GM18861 (cell line): ENCODE data around the gene CAMK2G.
"Not testable (repeated sequence)": the region's sequence is repeated elsewhere in the genome, so short reads cannot be mapped to it uniquely, and the experiment has no call there.

ENCODE experiments used
- ATAC-seq: cut with Tn5 transposase; IDR thresholded peaks from one replicate; pipeline ENCODE4 v1.9.1; 2021; ENCODE audit not compliant: unreplicated experiment

Gene CAMK2G

DNA sequence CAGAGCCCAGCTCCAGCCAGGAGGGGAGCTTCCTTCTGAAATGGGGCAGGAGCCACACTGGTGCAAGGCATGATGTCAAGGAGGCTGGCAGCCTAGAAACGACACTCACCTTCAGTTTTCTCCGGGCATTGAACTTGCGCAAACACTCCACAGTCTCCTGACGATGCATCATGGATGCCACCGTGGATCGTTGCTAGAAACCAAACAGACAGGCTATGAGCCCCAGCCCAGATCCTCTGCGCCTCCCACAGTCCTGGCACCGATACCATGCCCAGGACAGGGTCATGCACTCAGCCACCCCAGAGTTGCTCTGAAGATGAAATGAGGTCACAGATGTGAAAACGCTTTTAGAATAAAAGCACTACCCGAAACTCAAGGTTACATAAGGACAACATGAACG lies 32.0 kb downstream of the CAMK2G start:
- no peak for ATAC-seq

DNA sequence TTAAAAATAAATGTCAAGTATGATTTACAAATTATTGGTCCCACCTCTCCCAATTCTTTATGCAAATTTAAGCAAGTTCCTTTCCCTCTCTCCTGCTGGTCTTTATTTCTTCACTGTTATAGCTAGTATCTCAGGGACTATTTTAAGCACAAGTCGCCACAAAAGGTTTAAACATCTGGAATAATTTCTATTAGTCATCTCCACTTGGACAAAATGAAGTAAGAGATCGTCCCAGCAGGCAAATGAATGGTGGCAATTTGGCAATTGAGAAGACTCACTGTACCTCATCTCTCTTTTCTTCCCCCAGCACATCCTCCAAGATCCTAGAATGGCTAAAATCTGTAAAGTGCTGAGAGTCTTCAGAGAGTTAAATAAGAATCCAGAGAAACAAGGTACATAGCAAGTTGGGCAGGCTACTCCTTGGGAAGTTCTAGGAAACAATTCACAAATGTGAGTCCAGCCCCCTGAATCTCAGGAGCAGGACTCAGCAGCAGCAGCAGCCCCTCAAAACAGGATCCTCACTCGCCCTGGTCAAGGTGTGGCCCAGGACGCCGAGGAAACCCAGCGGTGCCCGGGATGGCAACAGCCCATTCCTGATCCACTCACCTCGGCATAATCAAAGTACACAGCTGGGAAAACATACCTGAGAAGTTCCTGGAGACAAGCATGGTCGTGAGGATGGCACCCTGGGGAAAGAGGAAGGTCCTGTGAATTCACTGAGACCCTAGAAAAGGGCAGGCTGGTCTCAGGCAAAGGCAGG lies 32.6 kb downstream of the CAMK2G start:
- no peak for ATAC-seq

DNA sequence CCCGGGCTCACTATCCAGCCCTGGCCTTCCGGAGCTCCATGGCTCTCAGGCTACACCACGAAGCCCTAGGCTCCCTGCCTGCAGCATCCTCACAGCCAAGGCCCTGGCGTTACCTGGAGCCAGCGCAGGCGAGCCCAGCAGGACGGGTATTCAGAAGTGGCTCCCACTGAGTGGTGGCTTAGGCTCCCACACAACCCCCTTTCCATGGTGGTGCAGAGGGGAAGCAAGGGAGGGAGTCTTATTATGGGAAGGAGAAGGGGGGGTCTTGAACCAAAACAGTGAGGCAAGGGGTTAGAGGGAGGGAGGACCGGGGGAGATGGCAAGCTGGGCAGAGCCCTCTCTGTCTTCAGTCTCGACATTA lies 33.3 kb downstream of the CAMK2G start:
- ATAC-seq: no peak

DNA sequence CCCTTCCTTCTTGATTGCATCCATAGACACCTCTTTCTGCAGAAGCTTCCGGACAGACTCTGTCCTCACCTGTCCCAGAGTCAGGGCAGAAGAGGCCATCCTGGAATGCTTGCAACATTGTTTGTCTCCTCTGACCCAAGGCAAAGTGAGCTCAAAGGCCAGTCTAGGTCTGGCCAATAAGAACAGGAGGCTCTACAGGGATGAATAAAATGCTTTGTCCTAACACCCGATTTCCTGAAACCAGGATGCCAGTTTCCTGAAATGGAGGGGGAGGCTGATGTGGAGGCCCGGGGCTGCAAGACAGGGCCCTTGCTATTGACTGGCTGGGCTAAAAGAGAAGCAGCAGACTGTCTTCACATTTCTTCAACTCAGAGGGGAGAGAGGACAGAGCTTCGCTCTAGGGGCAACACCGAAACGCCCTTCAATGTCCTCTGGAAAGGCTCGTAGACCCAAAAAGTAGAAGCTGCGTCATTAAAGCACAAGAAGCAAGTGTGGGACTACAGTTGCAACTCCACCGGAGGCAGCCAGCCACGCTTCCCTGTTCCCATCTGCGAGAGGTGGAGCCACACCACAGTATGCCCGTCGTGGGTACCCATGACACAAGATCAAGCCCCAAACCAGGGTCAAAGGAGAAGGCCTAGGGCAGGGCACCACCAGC lies 33.8 kb downstream of the CAMK2G start:
- no peak for ATAC-seq

DNA sequence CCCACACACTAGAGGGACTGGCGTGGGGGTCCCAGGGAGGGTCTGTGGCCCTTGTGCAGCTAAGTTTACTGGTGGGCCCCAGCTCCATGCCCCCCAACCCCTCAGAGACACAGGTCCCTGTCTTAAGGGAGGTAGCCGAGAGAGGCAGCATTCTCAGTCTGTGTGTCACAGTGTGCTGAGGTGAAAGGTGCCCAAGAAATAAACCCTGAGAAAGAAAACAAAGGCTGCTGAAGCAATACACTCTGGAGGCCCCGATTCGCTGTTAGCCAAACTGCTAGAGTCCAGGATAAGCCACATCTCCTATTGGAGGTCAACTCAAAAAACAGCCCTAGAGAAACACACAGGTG lies 34.3 kb downstream of the CAMK2G start:
- no peak for ATAC-seq

DNA sequence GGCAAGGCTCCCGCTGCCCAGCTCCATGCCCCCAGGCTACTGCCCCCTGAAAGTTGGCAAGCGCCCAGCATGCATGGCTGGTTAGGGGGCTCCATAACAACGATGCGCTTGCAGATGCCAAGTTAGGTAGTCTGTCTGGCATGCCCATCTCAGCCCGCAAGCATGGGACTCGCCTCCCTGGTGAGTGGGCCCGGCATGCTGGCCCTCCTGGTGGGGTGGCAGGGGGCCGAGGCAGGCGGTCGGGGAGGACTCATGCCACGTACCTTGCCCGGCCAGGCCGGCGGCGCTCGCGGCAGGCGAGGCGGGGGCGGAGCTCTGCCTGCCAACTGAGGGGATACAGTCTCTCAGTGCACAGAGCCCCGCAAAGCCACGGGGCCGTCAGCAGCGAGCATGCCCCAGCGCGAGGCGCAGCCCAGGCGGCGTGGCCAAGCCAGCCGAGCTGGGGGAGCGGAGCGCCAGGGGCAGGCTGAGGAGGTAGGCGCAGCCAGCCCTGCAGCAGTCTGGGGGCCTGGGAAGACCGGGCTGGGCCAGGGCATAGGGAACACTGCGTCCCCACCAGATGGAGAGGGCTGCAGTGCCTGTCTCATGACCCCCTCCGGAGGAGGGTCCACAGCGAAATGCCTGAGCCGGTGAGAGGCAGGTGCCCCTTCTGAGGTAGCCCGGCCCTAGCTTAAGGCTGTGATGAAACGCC lies 34.9 kb downstream of the CAMK2G start:
- no peak for ATAC-seq

DNA sequence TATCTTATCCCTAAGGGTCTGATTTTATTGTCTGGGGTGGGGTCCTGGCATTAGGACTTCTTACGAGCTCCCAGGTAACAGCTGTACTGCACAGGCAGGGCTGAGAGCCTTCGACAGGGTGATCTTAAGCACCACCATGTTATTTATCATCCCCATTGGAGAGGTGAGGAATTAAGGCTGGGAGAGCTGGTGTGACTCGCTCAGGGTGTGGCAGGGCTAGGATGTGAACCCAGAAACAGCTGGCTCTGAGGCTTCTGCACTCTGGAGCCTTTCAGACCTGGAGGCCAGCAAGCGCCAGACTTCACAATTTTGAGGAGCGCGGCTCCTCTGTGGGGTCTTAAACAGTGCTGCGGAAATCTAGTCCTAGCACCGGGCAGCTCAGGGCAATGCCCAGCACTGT lies 35.5 kb downstream of the CAMK2G start:
- ATAC-seq: no peak

DNA sequence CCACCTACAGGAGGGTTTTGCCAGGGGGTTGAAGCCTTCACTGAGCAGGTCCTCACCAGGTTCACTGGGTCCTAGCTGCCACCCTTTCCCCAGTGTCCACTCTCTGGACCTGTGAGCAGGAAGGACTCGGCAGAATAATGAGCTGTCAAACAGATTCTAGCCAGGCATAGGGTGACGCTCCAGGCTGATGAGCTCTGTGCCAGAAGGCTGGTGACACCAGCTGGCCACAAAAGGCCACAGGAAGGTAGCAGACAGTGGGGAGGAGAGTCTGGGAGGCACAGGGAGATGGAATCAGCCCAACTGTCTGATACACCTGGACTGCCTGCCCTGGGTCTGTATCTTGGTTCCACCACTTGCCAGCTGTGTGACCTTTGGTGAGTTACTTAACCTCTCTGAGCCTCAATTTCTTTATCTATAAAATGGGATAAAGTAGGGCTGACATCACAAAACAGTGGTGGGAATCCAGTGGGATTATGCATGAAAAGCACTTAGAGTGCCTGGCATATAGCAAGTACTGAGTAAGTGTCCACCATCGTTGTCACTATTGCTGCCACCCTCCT lies 36.3 kb downstream of the CAMK2G start:
- ATAC-seq: no peak

DNA sequence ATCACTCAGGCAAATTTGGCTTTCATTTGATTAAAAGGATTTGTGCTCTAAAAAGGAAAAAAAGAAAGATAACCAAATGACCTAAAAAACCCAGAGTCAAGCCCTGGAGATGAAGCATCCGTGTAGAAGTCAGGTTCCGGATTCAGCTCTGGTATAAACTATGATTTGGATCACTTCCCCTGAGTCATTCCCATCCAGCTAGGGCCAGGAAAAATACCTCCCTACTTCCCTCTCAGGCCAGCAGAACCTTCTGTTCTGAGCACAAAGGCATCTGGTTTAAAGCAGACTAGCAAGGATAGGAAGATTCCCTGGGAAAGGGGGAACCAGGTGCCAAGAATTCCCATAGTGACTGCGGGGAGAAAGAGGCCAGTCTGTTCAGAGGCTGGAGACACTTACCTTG lies 37.3 kb downstream of the CAMK2G start:
- ATAC-seq: no peak

DNA sequence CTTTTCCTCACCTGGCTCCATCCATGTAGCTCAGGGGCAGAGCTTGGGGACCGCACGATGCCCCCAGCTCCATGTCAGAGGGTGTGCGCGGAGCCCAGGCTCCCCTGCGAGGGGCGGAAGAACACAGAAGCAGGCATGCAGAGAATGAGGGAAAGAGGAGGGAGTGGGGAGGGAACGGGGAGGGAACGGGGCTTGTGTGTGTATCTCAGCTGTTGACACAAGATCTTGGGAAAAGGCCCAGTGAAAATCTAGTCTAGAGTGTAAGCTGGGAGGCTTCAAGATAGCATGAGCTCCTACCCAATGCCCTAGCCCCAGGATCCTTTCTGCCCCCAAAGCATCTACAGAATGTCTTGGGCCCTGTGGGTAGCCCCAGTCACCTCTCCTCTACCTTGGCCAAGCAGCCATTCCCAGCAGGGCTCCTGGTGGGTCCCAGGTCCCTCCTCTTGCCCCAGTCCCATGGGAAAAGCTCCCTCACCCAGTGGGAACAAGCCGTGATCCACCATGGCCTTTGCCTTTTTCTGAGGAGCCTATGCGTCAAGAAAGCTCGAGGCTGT lies 37.9 kb downstream of the CAMK2G start:
- no peak for ATAC-seq

DNA sequence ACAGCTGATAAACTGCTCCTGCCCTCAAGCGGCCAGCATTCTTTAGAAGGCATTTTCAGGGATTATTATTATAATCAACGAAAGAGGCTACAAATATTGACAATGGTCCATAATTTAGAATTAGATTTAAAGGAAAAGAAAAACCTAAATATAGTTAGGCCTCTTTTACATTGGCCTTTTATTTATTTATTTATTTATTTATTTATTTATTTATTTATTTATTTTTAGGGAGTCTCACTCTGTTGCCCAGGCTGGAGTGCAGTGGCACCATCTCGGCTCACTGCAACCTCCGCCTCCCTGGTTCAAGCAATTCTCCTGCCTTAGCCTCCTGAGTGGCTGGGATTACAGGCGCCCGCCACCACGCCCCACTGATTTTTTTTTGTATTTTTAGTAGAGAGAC lies 45.3 kb downstream of the CAMK2G start:
- not testable (repeated sequence) for ATAC-seq

DNA sequence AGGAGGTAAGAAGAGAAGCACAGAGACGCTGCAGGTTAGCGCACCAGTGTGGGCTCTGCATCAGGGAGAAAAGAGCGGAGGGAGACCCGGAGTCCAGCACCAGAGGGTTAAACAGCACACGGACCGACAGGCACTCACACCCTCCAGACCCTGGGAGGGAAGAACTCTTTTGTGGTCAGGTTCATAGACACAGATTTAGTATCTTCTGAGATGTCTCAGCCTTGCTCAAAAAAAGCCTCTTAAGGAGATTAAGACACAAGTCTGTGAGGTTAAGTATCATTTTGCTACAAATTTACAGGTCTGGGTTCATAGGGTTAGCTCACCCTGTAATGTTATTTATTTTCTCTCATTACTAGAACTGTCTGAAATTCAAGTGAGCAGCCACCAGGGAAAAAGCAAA lies 46.2 kb downstream of the CAMK2G start:
- no peak for ATAC-seq

DNA sequence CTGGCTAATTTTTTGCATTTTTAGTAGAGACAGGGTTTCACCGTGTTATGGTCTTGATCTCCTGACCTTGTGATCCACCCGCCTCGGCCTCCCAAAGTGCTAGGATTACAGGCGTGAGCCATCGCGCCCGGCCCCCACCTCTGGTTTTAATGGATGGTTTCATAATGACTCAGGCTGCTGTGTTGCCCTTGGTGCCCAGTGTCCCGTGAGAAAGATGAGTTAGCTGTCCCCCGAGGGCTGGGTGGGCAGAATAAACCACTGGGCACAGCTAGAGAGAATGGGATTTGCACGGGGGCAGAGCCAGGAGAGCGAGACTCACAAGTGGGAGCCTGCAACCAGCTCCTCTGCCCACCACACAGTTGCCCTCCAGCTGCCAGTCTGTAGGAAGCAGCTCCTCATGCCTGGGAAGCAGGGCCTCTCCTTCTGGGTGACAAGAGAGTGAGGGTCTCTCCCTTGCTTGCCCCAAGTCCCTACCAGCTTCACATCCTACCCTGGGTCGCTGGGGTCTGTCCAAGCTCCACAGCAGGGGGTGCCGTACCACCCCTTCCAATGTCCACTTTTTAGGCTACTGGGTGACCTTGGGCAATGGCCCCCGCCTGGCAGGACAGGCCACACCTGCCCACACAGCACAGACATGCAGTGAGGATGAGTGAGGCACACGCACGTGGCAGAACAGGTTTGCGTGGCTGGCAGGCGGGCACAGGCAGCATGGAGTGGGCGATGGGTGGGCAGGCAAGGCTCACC lies 46.8 kb downstream of the CAMK2G start:
- ATAC-seq: no peak

DNA sequence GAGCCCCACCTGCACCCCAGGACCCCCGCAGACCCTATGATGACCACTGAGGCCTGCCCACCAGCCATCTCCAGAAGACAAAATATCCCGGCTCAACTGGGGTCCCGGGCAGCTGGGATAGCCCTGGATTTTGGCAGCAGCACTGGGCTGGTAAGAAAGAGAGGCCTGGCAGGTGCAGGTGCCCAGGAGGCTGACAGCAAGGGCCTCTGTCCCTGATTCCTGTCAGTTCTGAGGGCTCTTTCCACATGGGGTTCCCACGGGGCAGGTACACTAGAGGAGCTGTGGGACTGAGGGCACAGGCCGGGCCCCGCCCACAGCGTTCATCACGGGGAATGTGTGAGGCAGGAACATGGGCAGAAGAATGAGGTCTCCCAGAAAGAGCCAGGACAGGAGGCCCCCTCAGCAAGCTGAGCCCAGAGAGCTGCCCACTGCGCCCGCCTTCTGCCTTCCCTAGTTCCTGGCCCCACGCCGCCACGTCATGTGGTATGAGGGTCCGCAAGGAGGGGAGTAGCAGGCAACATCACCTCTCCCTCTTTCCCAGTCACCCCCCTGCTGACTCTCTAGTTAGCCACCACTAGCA lies 50.1 kb downstream of the CAMK2G start:
- no peak for ATAC-seq

DNA sequence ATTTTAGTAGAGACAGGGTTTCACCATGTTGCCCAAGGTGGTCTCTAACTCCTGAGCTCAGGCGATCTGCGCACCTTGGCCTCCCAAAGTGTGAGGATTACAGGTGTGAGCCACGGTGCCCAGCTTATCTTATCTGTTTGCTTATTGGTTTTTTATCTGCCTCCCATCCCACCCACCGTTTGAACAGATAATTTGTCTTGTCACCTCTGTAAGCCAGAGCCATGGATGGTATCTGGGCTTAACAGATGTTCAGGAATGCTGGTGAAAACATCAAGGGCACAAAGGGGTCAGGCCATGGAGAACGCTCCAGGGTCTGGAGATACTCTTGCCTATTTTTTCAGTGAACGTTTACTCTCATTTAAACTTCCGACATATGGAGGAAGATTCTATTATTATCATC lies 51.0 kb downstream of the CAMK2G start:
- no peak for ATAC-seq

DNA sequence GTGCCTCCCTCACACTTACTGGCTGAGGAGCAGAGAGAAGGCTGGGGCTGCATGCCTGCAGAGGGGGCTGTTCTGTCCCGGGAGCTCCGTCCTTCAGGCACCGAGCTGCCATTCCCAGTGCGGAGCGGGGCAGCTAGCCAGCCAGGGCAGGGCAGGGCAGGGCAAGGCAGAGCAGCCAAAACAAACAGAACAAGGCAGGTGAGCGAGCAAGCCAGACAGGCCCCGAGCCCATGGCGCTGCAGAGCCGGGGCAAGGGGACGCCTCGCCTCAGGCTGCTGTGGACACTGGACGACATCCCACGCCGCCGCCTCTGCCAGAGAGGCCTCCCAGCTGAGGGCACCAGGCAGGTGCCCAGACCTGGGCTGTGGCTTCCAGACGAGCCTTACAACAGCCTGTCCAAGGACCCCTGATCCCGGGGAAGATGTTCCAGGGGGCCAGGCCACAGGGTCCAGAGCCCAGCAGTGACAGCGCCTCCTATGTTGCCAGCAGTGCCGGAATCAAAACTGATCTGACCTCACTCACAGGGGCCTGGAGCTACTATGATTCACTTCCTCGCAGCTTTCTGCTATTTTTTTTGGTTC lies 54.8 kb downstream of the CAMK2G start:
- ATAC-seq: no peak

DNA sequence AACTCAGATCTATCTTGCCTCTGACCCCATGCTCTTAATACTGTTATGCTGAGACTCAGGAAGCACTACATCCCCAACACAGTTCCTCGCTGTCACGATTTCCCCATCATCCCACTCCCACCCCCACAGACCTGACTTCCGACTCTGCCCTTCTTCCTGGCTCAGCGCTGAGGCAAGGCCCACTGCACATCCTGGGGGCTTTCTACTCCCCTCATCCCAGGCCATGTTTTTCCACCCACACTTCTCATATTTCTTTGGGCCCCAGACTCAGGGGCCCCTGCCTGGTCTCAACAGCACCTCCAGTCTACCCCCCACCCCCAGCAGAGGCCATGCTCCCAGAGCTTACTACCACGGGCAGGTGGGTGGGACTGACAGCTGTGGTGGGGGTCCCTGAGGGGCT lies 55.3 kb downstream of the CAMK2G start:
- ATAC-seq: no peak

DNA sequence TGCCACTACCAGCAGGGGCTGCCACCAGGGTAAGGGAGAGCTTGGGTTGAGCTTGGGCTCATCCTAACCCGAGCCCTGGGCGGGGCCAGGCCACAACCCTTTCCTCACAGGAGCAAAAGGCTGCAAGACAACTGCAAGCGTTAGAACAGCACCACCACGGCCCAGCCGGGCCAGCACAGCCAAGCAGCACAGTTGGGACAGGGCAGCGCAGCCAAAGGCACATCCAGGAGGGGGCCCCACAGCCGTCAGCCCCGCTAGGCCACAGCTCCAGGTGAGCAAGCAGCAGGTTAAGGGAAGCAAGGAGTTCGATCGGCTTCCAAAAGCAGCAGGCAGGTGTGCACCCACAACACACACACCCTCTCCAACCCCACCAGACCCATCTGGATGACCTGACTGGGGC lies 56.0 kb downstream of the CAMK2G start:
- no peak for ATAC-seq

DNA sequence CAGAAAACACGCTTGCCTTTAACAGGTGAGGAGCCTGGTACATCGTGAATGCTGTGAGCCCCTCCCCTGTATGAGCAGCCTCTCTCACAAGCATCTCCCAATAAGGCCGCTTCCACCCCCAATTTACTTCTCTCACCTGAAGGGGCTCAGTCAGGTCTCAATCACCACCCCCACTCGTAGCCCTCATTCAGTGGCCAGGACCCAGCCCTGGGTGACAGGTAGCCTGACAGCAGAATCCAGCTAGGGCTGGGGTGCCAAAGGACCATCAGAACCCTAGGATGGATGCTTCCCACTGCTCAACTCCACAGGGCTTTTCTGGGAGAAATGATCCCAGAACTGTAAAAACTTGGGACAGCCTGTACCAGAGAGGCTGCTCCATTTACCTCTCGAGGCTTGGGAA lies 56.5 kb downstream of the CAMK2G start:
- no peak for ATAC-seq

DNA sequence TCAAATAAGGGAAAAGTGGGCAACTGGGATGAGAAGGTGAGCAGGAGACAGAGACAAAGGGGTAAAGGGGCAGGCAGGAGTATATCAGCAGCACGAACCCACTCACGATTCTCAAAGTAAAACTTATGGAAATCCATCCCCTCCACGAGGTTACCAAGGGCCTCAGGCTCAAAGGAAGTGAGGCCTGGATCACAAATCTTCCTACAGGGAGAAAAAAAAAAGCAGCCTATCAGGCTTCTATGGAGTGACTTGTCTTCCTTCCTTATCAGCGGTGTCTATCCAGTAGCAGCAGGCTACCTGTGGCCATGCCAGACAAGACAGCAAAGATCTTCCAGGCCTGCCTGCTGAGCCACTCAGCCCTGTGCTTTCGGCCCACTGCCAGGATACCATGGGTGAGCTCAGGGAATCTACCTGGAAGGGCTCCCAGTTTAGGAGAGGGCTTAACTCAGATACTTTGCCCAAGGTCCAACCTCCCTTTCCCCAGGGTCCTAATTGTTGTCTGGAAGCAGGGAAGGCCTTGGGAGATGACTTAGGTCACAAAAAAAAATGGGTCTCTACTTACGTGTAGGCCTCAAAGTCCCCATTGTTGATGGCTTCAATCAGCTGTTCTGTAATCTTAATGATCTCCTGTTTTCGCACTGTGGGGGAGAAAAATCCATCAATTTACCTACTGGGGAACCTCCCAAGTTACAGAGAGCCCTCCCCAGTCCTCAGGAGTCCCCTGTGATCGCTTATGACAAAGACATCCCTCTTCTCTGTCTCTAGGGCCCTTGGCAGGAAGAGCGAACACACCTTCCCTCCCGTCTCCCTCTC lies 57.2 kb downstream of the CAMK2G start:
- no peak for ATAC-seq
